RWPE2 (cell line): ENCODE data around the gene BACE1-AS.
"Not testable (repeated sequence)": the region's sequence is repeated elsewhere in the genome, so short reads cannot be mapped to it uniquely, and the experiment has no call there.

Experiments
- ATAC-seq: fragments of 200-7000 bp; cut with Tn5 transposase; 3 replicates; pipeline ENCODE4 v1.9.1; 2021; ENCODE audit warnings: low read depth
- DNase-seq: peaks from one replicate; pipeline ENCODE4 v3.0.0-alpha.2; 2020; ENCODE audit warnings: low spot score
- H3K27ac ChIP-seq: fragments of 450-650 bp; 2 replicates; pipeline ENCODE4 v1.5.1; 2017; ENCODE audit warnings: mild to moderate bottlenecking; ENCODE audit not compliant: poor library complexity, severe bottlenecking
- H3K27me3 ChIP-seq: fragments of 250-450 bp; sonication (Bioruptor Pico); 2 replicates; pipeline ENCODE4 v1.5.1; 2021; ENCODE audit warnings: mild to moderate bottlenecking, moderate library complexity; ENCODE audit not compliant: insufficient read depth, poor library complexity, severe bottlenecking
- H3K36me3 ChIP-seq: fragments of 250-450 bp; sonication (Bioruptor Pico); 2 replicates; pipeline ENCODE4 v1.5.1; 2020; ENCODE audit warnings: low read depth, mild to moderate bottlenecking, moderate library complexity
- H3K4me1 ChIP-seq: fragments of 250-450 bp; sonication (Bioruptor Pico); 2 replicates; pipeline ENCODE4 v1.5.1; 2021; ENCODE audit warnings: mild to moderate bottlenecking, moderate library complexity; ENCODE audit not compliant: insufficient read depth, poor library complexity, severe bottlenecking
- H3K4me3 ChIP-seq: fragments of 250-450 bp; sonication (Bioruptor Pico); 2 replicates; pipeline ENCODE4 v1.5.1; 2021; ENCODE audit warnings: mild to moderate bottlenecking, moderate library complexity; ENCODE audit not compliant: severe bottlenecking
- H3K9me3 ChIP-seq: fragments of 250-450 bp; sonication (Bioruptor Pico); 2 replicates; pipeline ENCODE4 v1.5.1; 2021; ENCODE audit warnings: mild to moderate bottlenecking, moderate library complexity; ENCODE audit not compliant: severe bottlenecking
- TF ChIP-seq, protein P1 (sequence below): fragments of 450-650 bp; IDR thresholded peaks from one replicate; pipeline ENCODE4 v1.5.1; 2017; ENCODE audit warnings: mild to moderate bottlenecking, moderate library complexity; ENCODE audit not compliant: poor library complexity, severe bottlenecking

BACE1-AS gene

GRCh38 chr11:117256573-117256972 is 34.6 kb upstream of the BACE1-AS start:
- H3K4me1 ChIP-seq, result no peaks in the 10 kb centered on the region
- ATAC-seq (peak; percentile 40; the same call in 1 of the 3 replicates), DNase-seq (no peak)
- peaks cover 37% of the 10 kb centered on the region for H3K36me3 ChIP-seq
- H3K27ac ChIP-seq, result no peak overlapping the region
- TF ChIP-seq, protein P1, sequence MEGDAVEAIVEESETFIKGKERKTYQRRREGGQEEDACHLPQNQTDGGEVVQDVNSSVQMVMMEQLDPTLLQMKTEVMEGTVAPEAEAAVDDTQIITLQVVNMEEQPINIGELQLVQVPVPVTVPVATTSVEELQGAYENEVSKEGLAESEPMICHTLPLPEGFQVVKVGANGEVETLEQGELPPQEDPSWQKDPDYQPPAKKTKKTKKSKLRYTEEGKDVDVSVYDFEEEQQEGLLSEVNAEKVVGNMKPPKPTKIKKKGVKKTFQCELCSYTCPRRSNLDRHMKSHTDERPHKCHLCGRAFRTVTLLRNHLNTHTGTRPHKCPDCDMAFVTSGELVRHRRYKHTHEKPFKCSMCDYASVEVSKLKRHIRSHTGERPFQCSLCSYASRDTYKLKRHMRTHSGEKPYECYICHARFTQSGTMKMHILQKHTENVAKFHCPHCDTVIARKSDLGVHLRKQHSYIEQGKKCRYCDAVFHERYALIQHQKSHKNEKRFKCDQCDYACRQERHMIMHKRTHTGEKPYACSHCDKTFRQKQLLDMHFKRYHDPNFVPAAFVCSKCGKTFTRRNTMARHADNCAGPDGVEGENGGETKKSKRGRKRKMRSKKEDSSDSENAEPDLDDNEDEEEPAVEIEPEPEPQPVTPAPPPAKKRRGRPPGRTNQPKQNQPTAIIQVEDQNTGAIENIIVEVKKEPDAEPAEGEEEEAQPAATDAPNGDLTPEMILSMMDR, result no peak
- H3K4me3 ChIP-seq, result no peak overlapping the region
- H3K27me3 ChIP-seq, result no peaks in the 10 kb centered on the region
- H3K9me3 ChIP-seq, result no peaks in the 10 kb centered on the region

GRCh38 chr11:117258576-117258975 is 32.6 kb upstream of the BACE1-AS start:
- no peaks in the 10 kb centered on the region for H3K27me3 ChIP-seq
- H3K9me3 ChIP-seq, result no peaks in the 10 kb centered on the region
- no peak overlapping the region for H3K27ac ChIP-seq
- ATAC-seq, result no peak
- TF ChIP-seq, protein P1, result no peak
- peaks cover 19% of the 10 kb centered on the region for H3K36me3 ChIP-seq
- no peak overlapping the region for H3K4me3 ChIP-seq
- H3K4me1 ChIP-seq, result no peaks in the 10 kb centered on the region
- DNase-seq, result no peak

GRCh38 chr11:117259417-117259816 is 31.7 kb upstream of the BACE1-AS start:
- H3K4me1 ChIP-seq, result no peaks in the 10 kb centered on the region
- H3K27ac ChIP-seq, result no peak overlapping the region
- no peak for DNase-seq
- H3K36me3 ChIP-seq, result peaks cover 19% of the 10 kb centered on the region
- no peaks in the 10 kb centered on the region for H3K9me3 ChIP-seq
- peak; percentile 31; the same call in 1 of the 3 replicates for ATAC-seq
- no peak overlapping the region for H3K4me3 ChIP-seq
- H3K27me3 ChIP-seq, result no peaks in the 10 kb centered on the region
- TF ChIP-seq, protein P1, result no peak

DNA sequence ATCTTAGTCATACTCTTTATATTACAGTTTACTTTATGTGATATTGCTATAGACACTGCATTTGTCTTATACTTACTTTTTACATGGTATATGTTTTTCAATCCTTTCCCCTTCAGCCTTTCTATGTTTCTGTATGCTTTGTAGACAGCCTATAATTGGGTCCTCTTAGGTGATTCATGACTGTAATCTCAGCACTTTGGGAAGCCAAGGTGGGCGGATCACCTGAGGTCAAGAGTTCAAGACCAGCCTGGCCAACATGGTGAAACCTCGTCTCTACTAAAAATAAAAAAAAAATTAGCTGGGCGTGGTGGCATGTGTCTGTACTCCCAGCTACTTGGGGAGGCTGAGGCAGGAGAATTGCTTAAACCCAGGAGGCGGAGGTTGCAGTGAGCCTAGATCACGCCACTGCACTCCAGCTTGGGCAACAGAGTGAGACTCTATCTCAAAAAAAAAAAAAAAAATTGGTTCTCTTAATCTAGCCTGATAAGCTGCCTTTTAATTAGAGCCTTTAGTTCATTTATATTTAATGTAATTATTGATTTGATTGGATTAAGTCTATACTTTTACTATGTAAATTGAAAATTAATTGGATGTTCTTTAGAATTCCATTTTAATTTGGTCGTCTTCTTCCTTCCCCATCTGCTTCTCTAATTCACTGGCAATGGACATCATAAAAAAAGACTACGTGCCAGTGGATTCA is 26.4 kb upstream of the BACE1-AS start:
- not testable (repeated sequence) for ATAC-seq, H3K27ac ChIP-seq, DNase-seq, H3K4me3 ChIP-seq, H3K27me3 ChIP-seq, H3K4me1 ChIP-seq, H3K9me3 ChIP-seq
- H3K36me3 ChIP-seq, result peaks cover 24% of the 10 kb centered on the region

DNA sequence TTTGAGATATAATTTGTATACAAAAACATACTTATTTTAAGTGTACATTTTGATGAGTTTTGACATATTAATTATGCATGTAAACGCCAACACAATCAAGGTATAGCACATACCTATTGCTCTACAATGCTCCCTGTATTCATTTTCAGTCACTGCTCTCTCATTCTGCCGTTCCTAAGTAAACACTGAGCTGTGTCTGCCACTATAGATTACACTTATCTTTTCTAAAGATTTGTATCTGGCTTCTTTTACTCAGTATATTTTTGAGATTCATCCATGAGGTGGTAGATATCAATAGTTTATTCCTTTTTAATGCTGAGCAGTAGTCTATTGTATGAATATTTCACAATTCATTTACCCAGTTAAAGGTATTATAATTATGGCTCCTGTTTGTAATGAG is 25.4 kb upstream of the BACE1-AS start:
- DNase-seq, result no peak
- no peak overlapping the region for H3K4me3 ChIP-seq
- H3K27me3 ChIP-seq, result no peaks in the 10 kb centered on the region
- TF ChIP-seq, protein P1, result no peak
- H3K4me1 ChIP-seq, result no peaks in the 10 kb centered on the region
- H3K27ac ChIP-seq, result no peak overlapping the region
- no peaks in the 10 kb centered on the region for H3K9me3 ChIP-seq
- peaks cover 20% of the 10 kb centered on the region for H3K36me3 ChIP-seq
- ATAC-seq, result no peak
